Measurements from ENCODE around the gene APEX1.
"Not testable (repeated sequence)": the region's sequence is repeated elsewhere in the genome, so short reads cannot be mapped to it uniquely, and the experiment has no call there.

APEX1 gene

GRCh38 chr14:20478894-20479293, 23.9 kb downstream of the APEX1 start:
- no peak for DNase-seq

GRCh38 chr14:20482382-20482781, 27.4 kb downstream of the APEX1 start:
- no peak for DNase-seq

- DNase-seq = no peak
Measured at GRCh38 chr14:20485900-20486299, 30.9 kb downstream of the APEX1 start.

- DNase-seq = no peak
Measured at GRCh38 chr14:20486684-20487395, 31.8 kb downstream of the APEX1 start.

GRCh38 chr14:20487396-20487725, 32.3 kb downstream of the APEX1 start:
- no peak for DNase-seq

- peak; percentile 23 for DNase-seq
Measured at GRCh38 chr14:20489093-20489994, 34.3 kb downstream of the APEX1 start.

GRCh38 chr14:20490563-20490962, 35.5 kb downstream of the APEX1 start:
- no peak for DNase-seq

GRCh38 chr14:20492486-20492885, 37.5 kb downstream of the APEX1 start:
- DNase-seq = no peak

GRCh38 chr14:20493634-20494033, 38.6 kb downstream of the APEX1 start:
- DNase-seq = no peak

- DNase-seq = no peak
Measured at GRCh38 chr14:20494935-20495766, 40.1 kb downstream of the APEX1 start.

- DNase-seq = peak; percentile 23
Measured at GRCh38 chr14:20498622-20499021, 43.6 kb downstream of the APEX1 start.

GRCh38 chr14:20499108-20499507, 44.1 kb downstream of the APEX1 start:
- no peak for DNase-seq

GRCh38 chr14:20499881-20500280, 44.9 kb downstream of the APEX1 start:
- DNase-seq = peak; percentile 34

GRCh38 chr14:20501346-20501745, 46.3 kb downstream of the APEX1 start:
- no peak for DNase-seq

- DNase-seq = peak; percentile 2
Measured at GRCh38 chr14:20503898-20504297, 48.9 kb downstream of the APEX1 start.

- DNase-seq = not testable (repeated sequence)
Measured at GRCh38 chr14:20506276-20506675, 51.2 kb downstream of the APEX1 start.

- DNase-seq = not testable (repeated sequence)
Measured at GRCh38 chr14:20506752-20507151, 51.7 kb downstream of the APEX1 start.

All from kidney glomerular epithelial cell (primary cell).